DMS114 treated with DMSO at 0.1 percent for 48 hours (cell line): ENCODE data around the gene PCED1A.
"Not testable (repeated sequence)": the region's sequence is repeated elsewhere in the genome, so short reads cannot be mapped to it uniquely, and the experiment has no call there.

Source experiments
- DNase-seq: peaks from one replicate; lab custom pipeline; 2025; ENCODE audit not compliant: unreplicated experiment; lab: John Stamatoyannopoulos, UW

The PCED1A gene

GRCh38 chr20:2833761-2834160 is 6.7 kb downstream of the PCED1A start:
- no peak for DNase-seq

GRCh38 chr20:2831206-2831605 is 9.2 kb downstream of the PCED1A start:
- not testable (repeated sequence) for DNase-seq

- DNase-seq = no peak
Measured at GRCh38 chr20:2829376-2829775, 11.1 kb downstream of the PCED1A start.

DNA sequence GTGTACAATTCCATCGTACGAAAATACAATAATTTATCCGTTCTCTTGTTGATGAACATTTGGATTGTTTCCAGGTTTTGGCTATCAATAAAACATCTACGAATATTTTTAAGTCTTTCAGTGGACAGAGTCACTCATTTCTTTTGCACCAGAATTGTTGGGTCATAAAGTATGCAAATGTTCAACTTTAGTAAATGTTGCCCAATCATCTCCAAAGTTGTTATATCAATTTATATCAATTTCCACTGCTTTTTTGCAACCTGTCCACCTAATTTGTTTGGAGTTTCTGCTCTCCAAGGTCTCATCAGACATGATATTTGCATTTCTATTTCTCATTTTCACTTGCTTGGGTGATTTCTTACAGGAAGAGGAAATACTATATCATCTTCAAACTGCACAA is 13.8 kb downstream of the PCED1A start:
- DNase-seq = no peak

GRCh38 chr20:2825761-2826160 is 14.7 kb downstream of the PCED1A start:
- DNase-seq = no peak

DNA sequence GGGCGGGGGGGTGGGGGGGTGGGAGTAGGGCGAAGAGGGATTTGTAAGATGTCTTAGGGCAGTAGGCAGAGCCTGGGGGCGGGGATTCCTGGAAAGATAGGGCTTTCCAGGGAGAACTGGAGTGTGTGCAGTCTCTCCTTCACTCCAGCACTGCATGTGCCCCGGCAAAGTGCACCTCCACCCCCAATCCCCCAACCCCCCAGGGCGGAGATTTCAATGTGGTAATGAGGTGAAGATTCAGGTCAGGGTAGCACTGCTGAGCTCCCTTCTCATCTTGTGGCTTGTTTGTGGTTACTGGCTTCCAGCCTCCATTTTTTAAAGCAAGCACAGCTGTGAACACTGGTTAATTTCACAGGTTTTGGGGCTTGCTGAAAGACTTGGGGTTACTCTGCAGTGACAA is 18.4 kb downstream of the PCED1A start:
- DNase-seq = no peak

- DNase-seq = no peak
Measured at GRCh38 chr20:2820896-2821869, 19.3 kb downstream of the PCED1A start.

DNA sequence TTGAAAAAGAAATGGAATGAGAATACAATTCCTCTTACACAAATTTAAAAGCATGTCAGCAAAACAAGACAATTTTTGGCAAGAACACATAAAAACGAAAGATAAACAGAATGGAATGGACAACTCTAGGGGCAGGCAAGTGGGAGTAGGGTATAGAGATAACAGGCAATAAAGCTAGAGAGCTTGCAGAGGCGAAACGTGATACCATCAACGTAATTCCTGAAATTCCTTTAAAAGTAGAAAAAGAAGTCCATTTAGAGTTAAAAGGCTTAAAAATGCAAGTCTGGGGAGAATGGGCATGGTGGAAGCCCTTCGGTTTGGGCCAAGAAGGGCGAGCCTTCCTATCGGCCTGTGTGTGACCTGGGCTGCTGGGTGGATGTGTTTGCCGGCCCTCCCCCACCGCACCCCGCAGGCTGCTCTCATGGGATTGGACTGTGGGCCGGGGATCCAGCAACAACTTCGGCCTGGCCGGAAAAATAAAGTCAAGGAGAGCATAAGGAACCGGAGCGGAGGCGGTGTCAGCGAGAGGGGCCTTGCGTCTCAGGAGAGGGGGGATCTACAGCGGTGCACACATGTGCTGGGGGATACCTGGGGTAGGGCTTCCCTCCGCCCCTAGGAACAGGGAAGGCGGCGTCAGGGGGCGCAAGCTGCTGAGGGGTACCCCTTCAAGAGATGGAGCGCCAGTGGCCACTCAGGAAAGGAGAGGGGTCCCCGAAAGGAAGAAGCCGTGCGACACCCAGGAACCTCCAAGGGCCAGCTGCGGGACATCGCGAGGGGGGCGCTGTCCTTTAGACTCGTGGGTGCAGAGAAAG is 20.2 kb downstream of the PCED1A start:
- DNase-seq = no peak

DNA sequence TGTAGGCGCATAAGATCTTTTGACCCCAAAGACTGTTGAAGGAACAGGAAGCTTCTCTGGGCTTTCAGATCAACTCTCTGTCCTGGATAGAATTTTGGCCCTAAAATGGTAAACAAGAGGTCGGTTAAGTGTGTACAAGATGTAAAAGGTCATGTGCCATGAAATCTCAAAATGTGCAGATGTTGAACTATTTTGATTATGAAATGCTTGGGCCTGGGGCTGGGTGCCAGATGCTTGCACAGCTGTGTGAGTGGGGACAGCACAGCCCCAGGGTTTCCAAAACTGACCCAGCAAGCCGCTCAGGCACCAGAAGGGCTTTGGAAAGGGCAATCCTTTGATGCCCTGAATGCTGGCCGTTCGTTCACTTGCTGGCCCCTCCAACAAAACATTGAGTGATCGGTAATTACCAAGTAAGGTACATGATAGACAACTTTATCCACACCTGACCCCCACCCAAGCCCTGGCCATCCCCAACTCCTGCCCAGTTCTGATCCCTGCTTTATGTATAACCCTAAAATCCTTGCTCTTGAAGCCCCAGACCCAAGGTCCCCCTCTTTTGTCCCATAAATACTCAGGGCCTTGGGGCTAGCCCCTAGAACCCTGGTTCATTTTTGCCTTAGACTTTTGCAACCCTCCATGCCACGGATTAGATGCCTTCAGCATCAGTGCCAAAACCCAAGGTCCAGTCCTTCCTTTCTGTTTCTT is 22.4 kb downstream of the PCED1A start:
- DNase-seq = no peak

DNA sequence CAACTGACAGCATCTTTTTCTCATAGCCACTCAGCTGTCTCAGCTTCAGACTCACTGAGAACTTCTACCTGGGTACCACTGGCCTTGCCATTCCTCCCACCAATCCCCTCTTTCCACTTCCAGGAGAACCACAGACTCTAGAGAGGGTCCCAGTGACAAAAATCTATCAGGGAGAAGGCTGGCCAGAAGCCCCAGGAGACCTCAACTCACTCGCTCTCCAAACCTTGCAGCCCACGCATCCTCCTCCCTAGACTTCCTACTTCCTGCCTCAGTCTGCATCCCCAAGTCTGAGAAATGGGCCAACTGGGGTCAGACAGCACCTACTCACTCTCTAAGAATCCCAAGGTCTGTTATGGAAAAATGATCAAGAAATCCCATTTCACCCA is 23.1 kb downstream of the PCED1A start:
- DNase-seq = no peak

GRCh38 chr20:2816583-2817340 is 23.7 kb downstream of the PCED1A start:
- no peak for DNase-seq

DNA sequence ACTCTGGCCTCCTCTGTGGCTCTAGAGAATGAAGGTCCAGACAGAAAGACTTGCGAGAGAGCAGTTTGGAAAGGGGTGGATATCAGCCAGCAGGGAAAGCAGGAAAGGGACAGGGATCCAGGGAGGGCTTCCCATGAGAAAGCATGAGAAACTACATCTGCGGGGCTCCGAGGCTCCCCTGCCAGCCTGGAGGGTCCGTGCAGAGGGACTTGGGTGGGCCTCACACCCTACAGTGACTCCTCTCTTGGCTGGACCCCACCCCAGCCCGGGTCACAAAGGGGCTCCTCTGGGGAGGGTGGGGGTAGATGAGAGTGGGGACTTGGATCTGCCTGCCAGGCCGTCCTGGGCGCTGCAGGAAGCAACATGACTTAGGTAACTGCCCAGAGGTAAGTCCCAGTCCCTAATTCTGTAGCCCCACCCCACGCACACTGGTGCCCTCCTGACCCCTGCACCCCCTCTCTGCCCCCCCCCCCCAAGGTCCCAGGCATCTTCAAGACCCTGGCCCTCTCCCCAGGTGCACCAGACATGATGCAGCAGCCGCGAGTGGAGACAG is 24.3 kb downstream of the PCED1A start, which contains the start of gene TMEM239:
Gene TMEM239 (plus strand): TSS at position 335 of the 553 bp plus-strand sequence. CDS start 191 bp downstream, at position 526.
- no peak for DNase-seq

DNA sequence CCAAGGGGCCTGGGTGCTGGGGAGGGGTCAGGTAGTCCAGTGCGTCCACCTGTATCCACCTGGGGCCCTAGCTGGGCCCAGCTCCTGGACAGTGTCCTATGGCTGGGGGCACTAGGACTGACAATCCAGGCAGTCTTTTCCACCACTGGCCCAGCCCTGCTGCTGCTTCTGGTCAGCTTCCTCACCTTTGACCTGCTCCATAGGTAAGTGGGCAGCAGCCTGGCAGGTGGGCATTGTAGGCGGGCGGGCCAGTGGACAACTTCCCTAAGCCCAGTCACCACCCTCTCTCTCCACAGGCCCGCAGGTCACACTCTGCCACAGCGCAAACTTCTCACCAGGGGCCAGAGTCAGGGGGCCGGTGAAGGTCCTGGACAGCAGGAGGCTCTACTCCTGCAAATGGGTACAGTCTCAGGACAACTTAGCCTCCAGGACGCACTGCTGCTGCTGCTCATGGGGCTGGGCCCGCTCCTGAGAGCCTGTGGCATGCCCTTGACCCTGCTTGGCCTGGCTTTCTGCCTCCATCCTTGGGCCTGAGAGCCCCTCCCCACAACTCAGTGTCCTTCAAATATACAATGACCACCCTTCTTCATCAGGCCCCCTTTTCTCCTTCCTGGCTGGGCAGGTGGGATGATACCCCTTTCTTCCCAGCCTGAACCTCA is 25.1 kb downstream of the PCED1A start:
- no peak for DNase-seq

DNA sequence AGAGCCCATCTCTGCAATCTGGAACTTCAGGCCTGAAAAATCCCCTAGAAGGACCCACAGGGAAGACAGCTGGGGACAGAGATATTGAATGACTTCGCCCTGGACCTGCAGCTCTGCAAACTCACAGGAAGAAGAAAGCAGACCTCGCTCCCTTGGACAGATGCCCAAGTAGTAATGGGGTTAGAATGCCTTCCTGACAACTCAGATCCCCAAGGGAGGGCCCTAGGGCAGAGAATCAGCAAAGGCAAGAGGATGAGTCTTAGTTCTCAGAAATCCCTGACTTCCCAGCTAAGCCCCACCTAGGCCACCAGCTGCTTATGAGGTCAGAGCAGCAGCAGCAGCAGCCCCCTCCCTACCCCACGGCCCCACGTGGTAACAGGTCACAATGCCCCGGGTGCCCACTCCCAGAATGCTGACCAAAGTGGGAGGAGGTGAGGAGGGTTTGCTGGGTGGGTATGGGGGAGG is 25.8 kb downstream of the PCED1A start, which contains the start of gene C20orf141:
Gene C20orf141 (plus strand): TSS at position 401 of the 465 bp plus-strand sequence. CDS start 198 bp downstream, outside the sequence.
- no peak for DNase-seq

- DNase-seq = no peak
Measured at GRCh38 chr20:2814076-2814475, 26.4 kb downstream of the PCED1A start.

- no peak for DNase-seq
Measured at GRCh38 chr20:2812189-2812588, 28.3 kb downstream of the PCED1A start.

DNA sequence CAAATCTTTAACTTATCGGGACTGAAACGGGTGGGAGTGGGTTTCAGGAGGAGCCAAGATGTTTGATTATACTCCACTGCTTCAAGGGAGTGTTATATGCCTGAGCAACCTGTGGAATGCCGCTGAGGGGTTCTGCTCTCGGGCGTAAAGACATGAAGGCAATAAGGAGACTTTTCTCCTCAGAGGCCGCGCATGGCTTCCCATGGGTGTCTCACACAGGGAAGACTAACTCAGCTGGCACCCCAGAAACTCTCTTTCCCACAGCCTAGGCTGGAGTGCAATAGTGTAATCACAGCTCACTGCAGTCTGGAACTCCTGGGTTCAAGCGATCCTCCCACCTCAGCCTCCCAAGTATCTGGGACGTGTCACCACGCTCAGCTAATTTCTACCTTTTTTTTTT is 30.8 kb downstream of the PCED1A start:
- no peak for DNase-seq

GRCh38 chr20:2807929-2808328 is 32.5 kb downstream of the PCED1A start:
- not testable (repeated sequence) for DNase-seq

DNA sequence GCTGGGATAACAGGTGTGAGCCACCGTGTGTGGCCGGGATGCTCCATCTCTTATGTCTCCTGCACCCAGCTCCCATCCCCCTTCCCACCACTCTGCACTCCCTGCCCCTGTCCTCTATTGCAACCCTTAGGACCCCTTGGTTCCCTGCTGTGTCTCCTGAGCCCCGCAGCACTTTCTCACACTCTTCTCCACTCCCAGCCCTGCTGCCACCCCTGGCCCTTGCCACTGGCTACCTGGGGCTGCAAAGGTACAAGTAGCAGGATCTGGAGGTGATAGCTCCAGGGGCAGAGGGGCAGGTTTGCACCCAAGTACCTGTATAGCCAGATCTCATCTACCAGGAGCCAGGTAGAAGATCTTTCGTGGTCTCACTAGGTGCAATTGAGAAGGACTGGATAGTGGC is 33.4 kb downstream of the PCED1A start:
- no peak for DNase-seq
